SHP77 (cell line): ENCODE results near the gene FREM1.
A peak's percentile ranks its signal among the peaks of the same experiment; 100 is the strongest.

Experiments used
- DNase-seq, 2 experiments: peaks; one replicate each; lab custom pipeline; 2025; lab: John Stamatoyannopoulos, UW

FREM1 gene

DNA sequence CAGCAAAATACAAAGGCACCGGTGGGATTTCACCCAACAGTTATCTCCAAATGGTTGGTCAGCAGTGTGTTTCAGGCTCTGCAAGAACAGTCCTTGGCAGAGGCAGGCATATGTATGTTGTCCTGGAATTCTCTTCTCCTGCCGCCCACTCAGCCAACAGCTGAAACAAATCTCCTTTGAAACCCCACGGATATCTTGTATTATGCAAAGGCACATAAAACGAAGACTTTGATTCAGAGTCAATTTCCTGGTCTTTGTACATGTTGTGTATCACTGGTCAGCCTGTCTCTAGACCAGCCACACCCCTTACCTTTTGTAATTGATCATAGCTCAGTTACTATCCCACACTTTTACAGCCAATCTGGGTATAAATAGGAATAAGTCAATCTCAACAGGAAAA is 29.2 kb downstream of the FREM1 start:
- no peak for DNase-seq

DNA sequence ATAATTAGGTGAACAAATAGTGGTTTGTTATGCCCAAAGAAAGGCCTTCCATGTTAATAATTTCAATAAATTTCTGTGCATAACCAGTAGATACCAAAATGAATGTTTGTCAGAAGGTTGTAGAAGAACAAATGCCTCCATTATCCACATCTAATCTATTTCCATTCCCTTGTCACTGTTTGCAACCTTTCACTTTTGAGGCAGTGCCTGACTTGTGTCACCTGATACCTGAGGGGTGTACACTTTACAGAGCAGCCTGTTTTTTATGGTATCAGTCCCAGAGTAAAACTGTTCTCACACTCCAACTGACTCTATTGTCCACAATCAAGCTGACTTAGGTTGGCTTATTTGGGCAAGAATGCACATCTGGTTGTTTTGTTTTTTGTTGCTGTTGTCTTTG is 40.1 kb downstream of the FREM1 start:
- DNase-seq = no peak

DNA sequence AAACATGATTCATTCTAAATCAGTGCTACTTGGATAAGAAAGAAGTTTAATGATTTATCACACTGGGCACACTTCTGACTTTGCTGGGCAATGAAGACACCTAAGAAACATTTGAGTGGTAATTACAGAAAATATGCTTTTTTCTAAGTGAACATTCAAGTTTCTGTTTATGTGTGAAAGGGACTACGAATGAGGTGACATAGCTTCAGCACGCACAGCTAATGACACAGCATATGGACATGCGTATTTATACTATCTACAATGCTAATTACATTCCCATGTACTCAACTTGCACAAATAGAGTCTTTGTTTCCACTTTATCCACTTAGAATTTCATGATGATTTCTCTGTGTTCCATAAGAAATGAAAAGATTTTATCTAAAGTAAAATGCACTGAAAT is 40.6 kb downstream of the FREM1 start:
- DNase-seq = no peak

DNA sequence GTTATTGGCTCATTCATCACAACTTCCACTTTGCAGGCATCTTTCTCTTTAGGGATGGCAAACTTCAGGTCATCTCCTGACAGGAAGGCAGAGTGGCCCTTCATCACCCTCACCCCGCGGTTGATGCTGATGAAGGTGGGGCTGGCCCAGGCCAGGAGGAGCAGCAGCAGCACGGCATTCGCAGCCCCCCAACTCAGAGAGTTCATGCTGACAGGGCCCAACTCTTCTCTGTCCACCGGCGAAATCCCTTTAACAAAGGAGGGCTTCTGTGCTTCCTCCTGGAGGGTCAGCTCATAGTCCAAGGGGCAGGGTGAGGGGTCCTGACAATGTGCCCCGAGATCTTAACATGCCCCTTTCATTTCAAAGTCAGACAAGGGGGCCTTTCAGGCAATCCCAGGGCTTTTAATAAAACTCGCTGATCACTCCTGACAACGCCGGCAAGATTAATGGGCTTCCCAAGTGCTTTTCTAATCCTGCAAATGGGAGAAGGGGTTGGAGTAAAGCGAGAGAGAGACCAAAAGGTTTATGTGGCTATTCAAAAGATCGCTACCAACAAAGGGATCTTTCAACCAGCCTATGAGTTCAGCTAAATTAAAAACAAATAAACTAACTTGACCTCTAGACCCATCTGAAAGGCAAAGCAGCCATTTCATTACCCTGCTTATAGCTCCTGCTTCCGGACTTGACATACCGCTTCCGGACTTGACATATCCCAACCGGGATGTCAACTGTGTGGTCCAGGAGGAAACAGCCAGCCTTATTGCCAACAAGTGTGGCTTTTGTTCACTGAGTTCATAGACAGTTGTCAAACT is 41.2 kb downstream of the FREM1 start:
- no peak for DNase-seq

DNA sequence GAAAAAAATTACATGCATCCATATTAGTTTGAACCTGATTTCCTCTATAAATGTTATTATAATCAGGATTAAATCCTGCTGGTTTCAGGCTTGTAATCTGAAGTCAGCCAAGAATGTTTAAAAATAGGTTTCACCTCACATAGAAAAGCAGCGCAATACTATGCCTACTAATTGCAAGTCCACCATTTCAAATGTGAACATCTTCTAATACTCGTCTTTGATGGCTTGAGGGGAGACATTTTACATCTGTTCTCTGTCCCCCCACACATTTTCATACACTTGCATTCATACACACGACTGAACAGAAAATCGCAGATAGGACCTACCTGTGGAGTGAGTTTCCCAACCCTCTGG is 41.8 kb downstream of the FREM1 start:
- no peak for DNase-seq

DNA sequence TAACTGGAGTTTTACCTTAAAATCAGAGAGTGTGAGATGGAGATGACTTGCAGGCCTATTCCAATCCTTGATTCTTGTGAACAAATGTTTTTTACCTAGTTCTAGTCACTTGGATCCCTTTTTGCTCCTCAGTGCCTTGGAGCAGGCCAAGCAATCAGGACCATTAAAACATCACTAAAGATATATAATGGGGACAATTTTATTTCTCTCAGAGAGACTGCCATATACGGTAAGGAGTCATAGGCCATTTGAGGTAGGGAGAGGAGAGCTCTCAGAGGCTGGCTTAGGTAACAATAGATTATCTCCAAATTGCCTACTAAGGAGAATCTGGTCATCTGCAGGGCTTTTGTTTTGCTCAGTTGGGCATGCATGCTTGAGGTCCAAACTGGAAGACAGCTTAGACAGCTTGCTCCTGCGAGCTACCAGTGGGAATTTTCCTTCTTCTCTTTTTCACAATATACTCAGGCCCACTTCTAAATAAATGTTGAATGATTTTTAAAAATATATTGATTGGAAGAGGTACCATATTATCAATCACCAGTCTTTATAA is 44.0 kb downstream of the FREM1 start:
- no peak for DNase-seq

DNA sequence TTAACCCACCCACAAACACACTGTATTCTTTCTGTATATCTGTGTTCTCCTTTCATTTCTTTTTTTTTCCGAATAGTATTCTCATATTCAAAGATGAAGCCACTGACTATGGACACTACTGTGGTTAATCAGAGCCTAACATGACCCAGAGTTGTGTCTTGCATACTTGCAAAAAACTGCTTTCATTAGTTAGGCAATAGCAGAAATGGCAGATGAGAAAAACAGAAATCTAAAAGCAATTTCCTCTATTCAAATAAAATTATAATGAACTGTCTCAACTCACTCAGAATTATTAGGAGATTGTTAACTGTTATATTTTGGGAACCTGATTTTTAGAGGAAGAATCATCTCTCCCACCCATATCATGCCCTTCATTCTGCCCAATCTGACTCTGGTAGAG is 45.9 kb downstream of the FREM1 start:
- no peak for DNase-seq

DNA sequence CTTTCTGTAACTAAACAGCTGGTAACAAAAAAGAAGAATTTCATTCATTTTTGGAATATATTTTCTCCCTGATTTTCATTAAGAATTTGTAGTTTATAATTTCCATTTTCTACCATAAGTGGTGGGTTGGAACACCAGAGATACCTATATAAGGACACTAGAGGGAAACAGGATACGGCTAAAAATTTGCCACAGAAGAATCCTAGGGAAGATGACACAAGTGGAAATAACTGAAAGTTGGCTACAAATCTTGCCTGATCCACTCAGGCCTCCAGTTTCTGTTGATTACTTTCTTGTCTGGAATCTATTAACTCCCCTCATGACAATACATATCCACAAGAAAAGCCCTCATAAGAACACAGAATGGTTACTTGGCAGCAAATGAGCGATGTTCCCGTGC is 46.8 kb downstream of the FREM1 start:
- DNase-seq = no peak

DNA sequence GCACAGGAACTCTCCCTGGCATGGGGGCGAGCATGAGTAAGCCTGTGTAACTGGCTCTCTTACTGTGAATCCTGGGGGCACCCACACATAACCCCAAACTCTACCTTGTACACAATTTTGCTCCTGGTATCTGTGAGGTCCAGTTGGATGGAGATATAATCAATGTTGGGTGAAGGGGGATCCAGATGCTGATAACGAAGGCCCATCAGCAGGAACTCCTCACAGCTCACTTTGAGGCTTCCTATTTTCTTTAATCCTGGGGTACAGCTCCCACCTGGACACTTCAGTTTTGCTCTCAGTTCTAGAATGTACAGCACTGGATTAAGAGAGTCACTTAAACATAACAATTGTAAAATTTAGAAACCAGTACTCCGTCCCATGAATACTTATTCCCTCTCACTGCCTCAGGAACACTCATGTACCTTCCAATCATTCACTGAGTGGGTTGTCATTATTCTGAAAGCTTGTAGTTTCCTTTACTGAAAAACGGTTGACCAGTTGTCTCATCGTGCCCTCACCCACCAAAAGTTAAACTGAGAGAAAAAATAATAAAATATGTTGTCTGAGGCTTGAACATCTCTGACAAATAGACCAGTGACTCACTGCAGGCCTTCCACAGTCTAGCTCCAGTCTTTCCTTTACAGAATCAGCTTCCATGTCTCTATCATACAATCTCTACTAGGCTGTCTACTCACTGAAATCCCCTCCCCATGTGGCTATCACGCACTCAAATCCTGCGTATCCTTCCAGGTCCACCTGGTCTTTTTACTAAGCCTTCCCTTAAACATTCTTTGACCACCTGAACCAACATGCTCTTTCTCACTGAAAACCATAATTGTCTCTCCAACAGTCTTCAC is 52.6 kb downstream of the FREM1 start:
- DNase-seq = no peak

DNA sequence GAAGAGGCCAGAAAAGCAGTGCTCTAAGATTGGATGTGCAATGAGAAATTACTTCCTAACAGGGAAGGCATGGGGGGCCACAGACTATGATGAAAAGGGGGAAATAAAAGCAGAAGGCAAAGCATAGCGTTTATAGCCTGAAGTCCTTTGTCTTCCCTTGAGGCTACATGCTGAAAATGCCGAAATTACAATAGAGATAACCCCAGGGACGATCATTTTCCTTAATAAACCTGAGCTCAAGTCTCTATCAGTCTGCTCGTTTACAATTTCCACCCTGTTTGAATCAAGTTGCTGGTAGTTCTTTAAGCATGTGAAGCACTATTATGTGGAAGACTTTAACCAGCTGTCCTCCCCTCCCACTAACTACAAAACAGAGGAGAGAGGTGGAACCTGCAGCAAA is 60.4 kb downstream of the FREM1 start:
- no peak for DNase-seq

DNA sequence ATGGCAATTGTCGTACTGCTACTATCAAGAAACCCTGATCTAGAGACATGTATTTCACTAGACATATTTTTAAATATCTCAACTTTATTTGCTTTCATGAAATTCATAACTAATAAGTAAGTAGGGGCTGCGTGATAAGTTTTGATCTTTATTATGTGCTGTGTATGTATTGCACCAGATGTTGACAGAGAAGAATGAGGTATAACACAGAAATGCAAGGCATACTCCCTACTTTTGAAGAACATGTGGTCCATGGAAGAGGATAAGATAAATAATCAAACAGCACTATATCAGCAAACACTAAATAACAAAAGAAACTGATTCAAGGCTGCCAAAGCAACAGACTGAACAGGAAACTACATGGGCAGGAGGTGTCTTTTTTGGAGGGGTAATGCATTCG is 60.9 kb downstream of the FREM1 start:
- DNase-seq = no peak

DNA sequence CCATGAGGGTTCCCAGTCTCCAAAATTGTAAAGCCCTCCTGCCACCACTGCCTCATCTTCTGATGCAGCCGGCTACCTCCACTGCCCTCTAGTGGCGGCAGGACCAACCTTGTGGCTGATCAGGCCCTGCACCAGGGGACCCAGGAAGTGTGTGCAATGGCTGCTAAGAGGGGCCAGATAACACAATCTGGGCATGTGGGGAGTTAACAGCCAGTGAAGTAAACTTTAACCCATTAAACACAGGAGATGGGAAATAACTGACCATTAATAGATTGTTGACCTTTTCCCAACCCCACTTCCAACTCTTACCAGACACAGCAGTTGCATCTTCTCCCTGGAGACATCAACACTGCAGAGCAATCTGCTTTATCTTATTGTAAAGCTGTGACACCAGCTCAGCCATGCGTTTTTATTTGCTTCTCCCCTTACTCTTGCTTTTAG is 63.3 kb downstream of the FREM1 start:
- DNase-seq = peak; percentile 32 to 55

DNA sequence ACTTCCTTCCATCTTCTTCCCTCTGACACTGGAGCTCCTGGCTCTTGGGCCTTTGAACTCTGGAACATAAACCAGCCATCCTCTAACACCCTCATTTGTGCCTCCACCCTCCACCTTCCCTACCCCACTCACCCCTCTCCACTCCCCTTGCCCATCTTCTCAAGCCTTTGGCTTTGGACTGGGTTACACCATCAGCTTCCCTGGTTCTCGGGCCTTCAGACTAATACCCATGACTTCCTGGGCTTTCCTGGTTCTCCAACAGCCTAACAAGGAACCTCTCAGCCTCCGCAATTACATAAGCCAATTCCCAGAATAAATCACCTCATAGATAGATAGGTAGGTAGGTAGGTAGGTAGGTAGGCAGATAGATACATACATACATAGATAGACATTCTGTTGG is 67.1 kb downstream of the FREM1 start:
- no peak for DNase-seq

DNA sequence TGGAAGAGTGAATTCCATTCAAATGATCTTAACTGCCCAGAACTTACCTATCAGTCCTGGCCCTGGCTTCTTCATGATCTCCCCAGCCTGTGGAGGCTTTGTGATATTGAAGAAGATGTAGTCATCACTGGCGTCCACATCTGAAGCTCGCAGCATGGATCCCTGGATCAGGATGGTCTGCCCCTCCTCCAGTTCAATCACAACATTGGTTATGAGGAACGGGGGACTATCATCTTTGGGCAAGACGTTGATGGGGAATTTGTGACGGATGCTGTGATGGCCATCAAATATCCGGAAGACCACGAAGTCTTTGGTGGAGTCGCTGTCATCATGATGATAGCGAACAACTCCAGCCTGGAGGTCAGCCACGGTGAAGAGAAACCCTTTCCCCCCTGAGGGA is 68.0 kb downstream of the FREM1 start:
- DNase-seq = no peak

DNA sequence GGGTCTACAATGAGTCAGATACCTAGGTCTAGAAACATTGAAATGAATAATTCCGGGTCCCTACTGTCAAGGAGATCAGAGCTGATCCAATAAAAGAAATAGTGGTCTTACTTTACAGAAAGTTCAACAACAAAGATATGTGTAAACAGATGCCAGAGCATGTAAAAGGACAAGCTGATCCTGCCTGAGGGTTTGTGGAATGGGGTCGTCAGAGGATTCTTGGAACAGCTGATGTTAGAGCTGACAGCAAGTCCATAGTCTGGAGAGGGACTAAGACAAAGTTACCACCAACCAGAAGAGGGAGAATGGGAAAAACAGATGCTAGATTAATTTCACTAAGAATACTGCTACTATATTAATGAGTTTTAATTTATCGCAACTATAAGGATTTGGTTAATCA is 71.5 kb downstream of the FREM1 start:
- no peak for DNase-seq

DNA sequence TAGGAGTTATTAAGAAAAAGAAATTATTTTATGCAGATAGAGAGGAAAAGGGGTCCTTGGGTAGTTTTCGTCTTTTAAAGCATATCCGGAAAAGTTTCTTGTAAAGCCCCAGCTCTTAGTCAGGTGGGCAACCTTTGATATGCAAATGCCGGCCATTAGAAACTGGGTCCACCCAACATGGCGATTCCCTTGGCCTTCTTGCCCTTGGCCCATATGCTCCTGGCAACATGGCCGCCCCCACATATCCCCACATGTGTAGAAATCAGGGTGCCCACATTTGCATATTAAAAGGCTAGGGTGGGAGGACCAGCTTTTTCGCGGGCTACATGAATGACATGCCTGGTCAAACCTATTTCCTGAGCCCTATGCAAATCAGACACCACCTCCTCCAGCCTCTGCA is 73.3 kb downstream of the FREM1 start:
- DNase-seq = no peak

DNA sequence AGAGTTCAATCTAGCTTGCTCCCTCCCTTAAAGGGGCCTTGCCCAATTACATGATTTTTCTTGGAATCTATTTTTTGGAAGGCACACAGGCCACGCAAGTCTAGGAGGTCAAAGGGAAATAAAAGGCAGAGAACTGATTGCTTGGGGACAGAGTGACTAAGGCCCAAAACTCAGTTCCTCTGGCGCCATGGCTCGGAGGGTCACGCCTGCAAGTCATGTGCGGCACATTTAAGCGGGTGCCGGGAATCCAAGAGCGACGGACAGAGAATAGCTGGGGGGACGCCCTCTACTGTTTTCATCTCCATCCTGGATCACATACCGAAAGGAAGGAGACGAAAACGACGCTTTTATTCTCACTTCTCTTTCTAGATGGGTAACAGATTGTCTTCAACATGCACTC is 78.6 kb downstream of the FREM1 start:
- DNase-seq = no peak

DNA sequence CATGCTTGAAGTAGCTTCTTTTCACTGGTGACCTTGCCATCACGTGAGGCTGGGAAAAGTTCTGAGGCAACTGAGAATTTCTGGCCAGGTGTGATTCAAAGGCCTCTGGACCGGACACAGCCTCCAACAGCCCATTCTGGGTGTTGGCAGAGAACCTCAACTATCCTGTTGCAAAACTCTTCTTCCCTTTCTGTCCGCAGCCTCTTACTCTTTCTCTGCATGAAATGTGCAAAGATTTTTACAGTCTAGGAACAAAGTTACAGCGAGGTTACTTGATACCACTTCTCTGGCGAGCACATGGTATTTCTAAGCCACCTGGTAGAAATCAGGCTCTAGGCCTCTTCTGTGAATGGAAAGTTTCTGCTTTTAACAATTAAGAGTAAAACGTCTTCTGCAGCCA is 79.2 kb downstream of the FREM1 start:
- no peak for DNase-seq

DNA sequence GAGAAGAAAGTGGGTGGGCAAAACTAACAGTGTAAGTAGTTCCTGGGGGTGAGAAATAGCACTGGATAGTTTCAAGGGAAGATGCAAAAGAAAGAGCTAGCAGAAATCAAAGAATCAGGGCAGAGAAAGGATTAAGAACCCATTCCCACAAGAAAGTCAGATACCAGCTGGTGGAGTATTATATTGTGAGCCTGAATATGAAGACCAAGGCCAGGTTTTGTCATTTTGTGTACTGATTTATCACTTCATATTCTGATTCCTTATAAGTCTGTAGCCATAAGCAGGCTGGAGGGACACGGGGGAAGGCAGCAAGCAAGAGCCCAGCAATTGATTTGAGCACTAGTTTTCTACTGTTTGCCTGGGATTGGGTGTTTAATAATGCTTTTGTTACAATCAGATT is 80.2 kb downstream of the FREM1 start:
- DNase-seq = no peak

DNA sequence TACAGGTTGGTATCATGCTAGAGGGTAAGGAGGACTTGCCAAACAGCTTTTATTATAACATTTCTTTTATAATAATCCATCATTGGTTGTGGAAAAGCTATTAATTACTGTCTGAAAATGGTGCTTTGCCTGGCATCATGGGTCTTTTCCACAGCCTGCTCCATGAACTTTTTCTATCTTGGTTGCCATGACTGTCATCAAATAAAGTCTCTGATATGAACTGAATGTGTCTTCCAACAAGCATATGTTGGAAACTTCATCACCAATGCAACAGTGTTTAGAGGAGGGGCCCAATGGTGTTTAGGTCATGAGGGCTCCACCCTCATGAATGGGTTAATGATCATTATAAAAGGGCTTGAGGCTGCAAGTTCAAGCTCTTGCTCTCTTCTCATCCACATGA is 81.0 kb downstream of the FREM1 start:
- no peak for DNase-seq

DNA sequence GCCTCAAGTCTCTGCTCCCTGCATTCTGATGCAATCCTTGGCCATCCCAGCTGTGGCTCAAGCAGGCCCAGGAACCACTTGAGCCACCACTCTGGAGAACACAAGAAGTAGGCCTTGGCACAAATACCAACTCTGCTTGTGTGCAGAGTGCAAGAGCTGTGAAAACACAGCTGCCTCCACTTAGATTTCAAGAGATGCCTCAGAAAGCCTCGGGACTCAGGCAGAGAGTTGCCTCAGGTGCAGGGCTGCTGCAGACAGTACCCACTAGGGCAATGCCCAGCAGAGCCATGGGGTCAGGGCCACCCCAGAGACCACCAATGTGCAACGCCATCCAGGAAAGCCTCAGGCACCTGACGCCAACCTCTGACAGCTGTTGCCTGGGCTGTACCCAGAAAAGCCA is 82.4 kb downstream of the FREM1 start:
- DNase-seq = peak; percentile 18 to 25

DNA sequence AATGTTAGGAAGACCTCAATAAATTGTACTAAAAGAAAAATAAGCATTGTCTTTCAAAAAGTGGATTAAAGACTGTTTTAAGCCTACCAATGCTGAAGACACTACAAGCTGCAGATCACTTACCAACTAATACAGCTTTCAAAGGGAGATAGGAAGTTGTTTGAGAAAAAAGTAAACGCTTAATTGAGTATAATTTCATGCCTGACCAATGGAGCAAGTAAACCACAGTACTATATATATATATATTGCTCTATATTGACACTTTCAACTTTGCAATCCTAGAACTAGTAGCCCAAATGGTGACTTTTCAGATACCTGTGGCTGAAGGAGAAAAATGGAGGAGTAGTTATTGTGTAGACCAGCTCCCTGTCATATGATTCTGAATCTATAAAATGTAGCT is 85.7 kb downstream of the FREM1 start:
- DNase-seq = no peak

DNA sequence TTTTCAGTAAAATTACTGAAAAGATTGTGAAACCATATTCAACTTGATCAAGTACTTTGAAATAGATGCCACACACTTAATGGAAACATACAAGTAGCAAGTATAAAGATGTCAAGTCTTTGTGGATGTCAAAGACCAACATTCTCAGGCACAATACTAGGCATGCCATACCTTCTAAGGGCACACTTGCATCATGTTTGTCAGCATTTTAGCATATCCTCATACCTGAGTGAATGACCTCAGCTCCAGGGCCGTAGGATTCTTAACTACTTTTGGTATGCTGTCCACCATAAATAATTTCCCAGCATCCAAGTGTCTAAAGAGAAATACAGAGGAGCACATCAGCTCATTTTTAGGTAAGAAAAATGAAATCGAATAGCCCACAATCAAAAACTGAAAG is 86.4 kb downstream of the FREM1 start:
- DNase-seq = no peak
